LNCaP clone FGC (cell line): ENCODE measurements around the gene PLBD1.

Experiments
- DNase-seq: peaks from one replicate; pipeline ENCODE4 v3.0.0-alpha.2; 2011; ENCODE audit warnings: low read depth
- H3K4me3 ChIP-seq: 2 replicates; pipeline ENCODE4 v1.5.1; 2011; ENCODE audit warnings: mild to moderate bottlenecking, low read depth, low read length, control low read depth
- CTCF ChIP-seq: IDR thresholded peaks from 2 replicates; pipeline ENCODE4 v1.5.1; 2012; ENCODE audit warnings: mild to moderate bottlenecking; ENCODE audit not compliant: control insufficient read depth, insufficient read depth; ENCODE audit errors: extremely low read depth

PLBD1 gene

GRCh38 chr12:14545144-14546124, 22.2 kb downstream of the PLBD1 start:
- no peak overlapping the region for H3K4me3 ChIP-seq
- DNase-seq: no peak
- no peak for TF ChIP-seq CTCF

- DNase-seq: no peak
- no peak for TF ChIP-seq CTCF
- H3K4me3 ChIP-seq: no peak overlapping the region
Observed at GRCh38 chr12:14540801-14541462, 26.8 kb downstream of the PLBD1 start.

GRCh38 chr12:14537088-14537487, 30.6 kb downstream of the PLBD1 start:
- no peak for TF ChIP-seq CTCF
- DNase-seq: no peak
- no peak overlapping the region for H3K4me3 ChIP-seq

- no peak overlapping the region for H3K4me3 ChIP-seq
- no peak for DNase-seq
- no peak for TF ChIP-seq CTCF
Observed at GRCh38 chr12:14532152-14532551, 35.5 kb downstream of the PLBD1 start.

GRCh38 chr12:14525964-14526363, 41.7 kb downstream of the PLBD1 start:
- no peak for DNase-seq
- no peak for TF ChIP-seq CTCF
- no peak overlapping the region for H3K4me3 ChIP-seq

- no peak for TF ChIP-seq CTCF
- no peak for DNase-seq
Observed at GRCh38 chr12:14521822-14522221, 45.9 kb downstream of the PLBD1 start.

More at GRCh38 chr12:14521822-14522221, 45.9 kb downstream of the PLBD1 start:
- H3K4me3 ChIP-seq: no peak overlapping the region
